Urothelium cell line (cell line): ENCODE data around the gene HNRNPCL4.
"Not testable (repeated sequence)": the region's sequence is repeated elsewhere in the genome, so short reads cannot be mapped to it uniquely, and the experiment has no call there.

Source experiments
- DNase-seq: peaks from one replicate; pipeline ENCODE4 v3.0.0; 2011; ENCODE audit warnings: low spot score, mixed read lengths
- FAIRE-seq: peaks from 2 replicates; lab custom pipeline; 2011; peaks lifted over from hg19 to GRCh38; lab: Jason Lieb, UNC

The HNRNPCL4 gene

GRCh38 chr1:13165531-13165930 lies at the start of gene HNRNPCL4:
TSS of gene HNRNPCL4 (minus strand) at chr1:13165631. CDS start at chr1:13165467, 164 bp downstream.
- FAIRE-seq, DNase-seq: not testable (repeated sequence)

GRCh38 chr1:13208712-13209111 lies 43.3 kb upstream of the HNRNPCL4 start:
- not testable (repeated sequence) for FAIRE-seq, DNase-seq

- not testable (repeated sequence) for DNase-seq, FAIRE-seq
Observed at GRCh38 chr1:13201309-13201708, 35.9 kb upstream of the HNRNPCL4 start, which contains the start of gene PRAMEF13. TSS of gene PRAMEF13 (minus strand) at chr1:13201409. CDS start at chr1:13199589, 1,820 bp downstream.

- not testable (repeated sequence) for FAIRE-seq
Observed at GRCh38 chr1:13171548-13171947, 6.1 kb upstream of the HNRNPCL4 start, which contains the start of gene PRAMEF9. TSS of gene PRAMEF9 (plus strand) at chr1:13171848. CDS start at chr1:13175281, 3,433 bp downstream.

GRCh38 chr1:13155909-13156308 lies 9.5 kb downstream of the HNRNPCL4 start, which contains the start of gene PRAMEF26:
TSS of gene PRAMEF26 (minus strand) at chr1:13156009. CDS start at chr1:13153095, 2,914 bp downstream.
- not testable (repeated sequence) for FAIRE-seq, DNase-seq

More at GRCh38 chr1:13171548-13171947, 6.1 kb upstream of the HNRNPCL4 start, which contains the start of gene PRAMEF9:
- not testable (repeated sequence) for DNase-seq

GRCh38 chr1:13116754-13117153 lies 48.7 kb downstream of the HNRNPCL4 start, which contains the start of gene HNRNPCL2:
TSS of gene HNRNPCL2 (minus strand) at chr1:13116854. CDS start at chr1:13116400, 454 bp downstream.
- FAIRE-seq = not testable (repeated sequence)

More at GRCh38 chr1:13116754-13117153, 48.7 kb downstream of the HNRNPCL4 start, which contains the start of gene HNRNPCL2:
- not testable (repeated sequence) for DNase-seq
